ENCODE data around the gene HDLBP. TPM values are rescaled to one million over a fixed set of nuclear protein-coding genes. Genes with fewer than 3 reads are reported as not detected.
"Not testable (repeated sequence)": the region's sequence is repeated elsewhere in the genome, so short reads cannot be mapped to it uniquely, and the experiment has no call there.

Gene HDLBP
- total RNA-seq, 4 donors from 2014 or later, result 324 to 412 (median 363) TPM

GRCh38 chr2:241295326-241296095 lies 20.0 kb downstream of the HDLBP start:
- TF ChIP-seq POLR2A (IDR thresholded peaks at IDR 0.05), result no peak
- TF ChIP-seq EP300 (IDR thresholded peaks at IDR 0.05), result no peak
- no peak for TF ChIP-seq CTCF (IDR thresholded peaks at IDR 0.05)
- H3K36me3 ChIP-seq, result peaks cover 0 to 10% (median 0%) of the 10 kb centered on the region in 3 donors
- WGBS, 2 donors, result 69 to 72% methylated on average over 7 of the region's 7 CpGs
- H3K9me3 ChIP-seq, result no peaks in the 10 kb centered on the region
- DNase-seq (ENCODE audit: low spot score in 2 of 2), result no peak
- H3K27ac ChIP-seq, result no peak overlapping the region
- peaks cover 0 to 20% (median 0%) of the 10 kb centered on the region in 4 donors for H3K4me1 ChIP-seq
- H3K4me3 ChIP-seq, result no peak overlapping the region
- H3K27me3 ChIP-seq, result no peaks in the 10 kb centered on the region

- 92 to 94% methylated on average over 7 of the region's 7 CpGs for WGBS, 2 donors
- H3K27me3 ChIP-seq; DNase-seq (ENCODE audit: low spot score in 2 of 2); H3K9me3 ChIP-seq; H3K4me3 ChIP-seq; H3K27ac ChIP-seq: not testable (repeated sequence)
- peaks cover 0 to 32% (median 0%) of the 10 kb centered on the region in 4 donors for H3K4me1 ChIP-seq
- H3K36me3 ChIP-seq, result peaks cover 0 to 10% (median 0%) of the 10 kb centered on the region in 3 donors
Measured at GRCh38 chr2:241293378-241293797, 22.1 kb downstream of the HDLBP start.

- Histone ChIP-seq H3K4me1 (peaks cover 0 to 32% (median 0%) of the 10 kb centered on the region in 4 donors), H3K4me3 (no peak overlapping the region), H3K27me3 (no peaks in the 10 kb centered on the region), H3K27ac (no peak overlapping the region), H3K9me3 (no peaks in the 10 kb centered on the region), H3K36me3 (peaks cover 0 to 3% (median 0%) of the 10 kb centered on the region in 3 donors)
- no peak for DNase-seq (ENCODE audit: low spot score in 2 of 2)
- TF ChIP-seq POLR2A (IDR thresholded peaks at IDR 0.05) (no peak), EP300 (IDR thresholded peaks at IDR 0.05) (no peak), CTCF (IDR thresholded peaks at IDR 0.05) (no peak)
- 73 to 77% methylated on average over 6 of the region's 6 CpGs for whole genome bisulfite sequencing, 2 donors
Measured at GRCh38 chr2:241291977-241292376, 23.5 kb downstream of the HDLBP start.

- TF ChIP-seq CTCF (IDR thresholded peaks at IDR 0.05) (no peak), POLR2A (IDR thresholded peaks at IDR 0.05) (no peak), EP300 (IDR thresholded peaks at IDR 0.05) (no peak)
- Histone ChIP-seq H3K4me1 (peaks cover 0 to 32% (median 0%) of the 10 kb centered on the region in 4 donors), H3K4me3 (no peak overlapping the region), H3K9me3 (no peaks in the 10 kb centered on the region), H3K27me3 (no peaks in the 10 kb centered on the region), H3K36me3 (no peaks in the 10 kb centered on the region), H3K27ac (no peak overlapping the region)
- WGBS, 2 donors, result 88 to 97% methylated on average over 6 of the region's 6 CpGs
- no peak for DNase-seq (ENCODE audit: low spot score in 2 of 2)
Measured at GRCh38 chr2:241291153-241291552, 24.3 kb downstream of the HDLBP start.

GRCh38 chr2:241289597-241289996 lies 25.9 kb downstream of the HDLBP start:
- H3K27me3 ChIP-seq, result no peaks in the 10 kb centered on the region
- no peaks in the 10 kb centered on the region for H3K36me3 ChIP-seq
- no peaks in the 10 kb centered on the region for H3K9me3 ChIP-seq
- no peak for DNase-seq (ENCODE audit: low spot score in 2 of 2)
- TF ChIP-seq EP300 (IDR thresholded peaks at IDR 0.05), result no peak
- TF ChIP-seq POLR2A (IDR thresholded peaks at IDR 0.05), result no peak
- H3K4me1 ChIP-seq, result peaks cover 0 to 30% (median 0%) of the 10 kb centered on the region in 4 donors
- no peak overlapping the region for H3K27ac ChIP-seq
- H3K4me3 ChIP-seq, result no peak overlapping the region
- 53 to 56% methylated on average over 3 of the region's 3 CpGs for WGBS, 2 donors

- Histone ChIP-seq H3K4me1 (peaks cover 0 to 30% (median 0%) of the 10 kb centered on the region in 4 donors), H3K36me3 (no peaks in the 10 kb centered on the region), H3K27me3 (no peaks in the 10 kb centered on the region), H3K27ac (no peak overlapping the region), H3K9me3 (no peaks in the 10 kb centered on the region), H3K4me3 (no peak overlapping the region)
- DNase-seq (ENCODE audit: low spot score in 2 of 2), result no peak
- TF ChIP-seq CTCF (IDR thresholded peaks at IDR 0.05) (no peak), EP300 (IDR thresholded peaks at IDR 0.05) (no peak), POLR2A (IDR thresholded peaks at IDR 0.05) (no peak)
- WGBS, 2 donors, result 57 to 71% methylated on average over 4 of the region's 4 CpGs
Measured at GRCh38 chr2:241289053-241289452, 26.4 kb downstream of the HDLBP start.

Data from tibial nerve (tissue), 4 donors.